ENCODE data around the gene POPDC2.

DNA sequence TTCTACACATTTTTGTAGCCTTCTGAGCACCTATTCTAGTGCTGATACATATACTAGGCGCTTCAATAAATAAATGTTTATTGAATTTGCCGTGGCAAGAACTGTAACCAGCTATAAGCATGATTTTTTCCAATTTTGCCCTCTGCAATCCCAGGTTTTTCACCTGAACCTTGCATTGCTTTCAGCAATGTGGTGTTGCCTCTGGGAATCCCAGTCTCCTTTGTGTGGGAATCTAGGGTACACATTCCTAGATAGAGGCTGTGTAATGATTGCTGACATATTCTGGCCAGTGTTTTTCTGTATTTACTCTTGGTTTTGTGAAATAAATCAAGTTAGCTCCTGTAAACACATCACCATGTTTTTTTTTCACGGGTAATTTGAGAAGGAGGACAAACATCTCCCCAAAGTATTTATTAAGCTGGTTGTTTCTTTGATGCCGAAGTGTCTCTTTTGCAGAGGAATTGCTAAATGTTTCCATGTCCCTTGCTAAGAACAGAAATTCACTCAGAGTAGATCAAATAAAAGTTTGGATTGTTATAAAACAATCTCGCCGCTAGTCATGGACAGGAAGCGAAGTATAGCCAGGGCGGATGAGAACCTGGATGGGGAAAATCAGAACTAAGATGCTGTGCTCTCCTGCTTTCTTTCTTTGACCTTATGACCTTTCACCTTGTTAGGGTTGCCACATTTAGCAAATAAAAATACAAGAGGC, 43.6 kb upstream of the POPDC2 start:
- TF ChIP-seq ESRRG (CRISPR knock-in tag; IDR thresholded peaks at IDR 0.05) (no peak), POU6F1 (CRISPR knock-in tag; IDR thresholded peaks at IDR 0.05; ENCODE audit: borderline replicate concordance, low read depth) (no peak), TCF4 (CRISPR knock-in tag; IDR thresholded peaks at IDR 0.05; ENCODE audit: borderline replicate concordance) (no peak)
- TF ChIP-seq, protein P1, sequence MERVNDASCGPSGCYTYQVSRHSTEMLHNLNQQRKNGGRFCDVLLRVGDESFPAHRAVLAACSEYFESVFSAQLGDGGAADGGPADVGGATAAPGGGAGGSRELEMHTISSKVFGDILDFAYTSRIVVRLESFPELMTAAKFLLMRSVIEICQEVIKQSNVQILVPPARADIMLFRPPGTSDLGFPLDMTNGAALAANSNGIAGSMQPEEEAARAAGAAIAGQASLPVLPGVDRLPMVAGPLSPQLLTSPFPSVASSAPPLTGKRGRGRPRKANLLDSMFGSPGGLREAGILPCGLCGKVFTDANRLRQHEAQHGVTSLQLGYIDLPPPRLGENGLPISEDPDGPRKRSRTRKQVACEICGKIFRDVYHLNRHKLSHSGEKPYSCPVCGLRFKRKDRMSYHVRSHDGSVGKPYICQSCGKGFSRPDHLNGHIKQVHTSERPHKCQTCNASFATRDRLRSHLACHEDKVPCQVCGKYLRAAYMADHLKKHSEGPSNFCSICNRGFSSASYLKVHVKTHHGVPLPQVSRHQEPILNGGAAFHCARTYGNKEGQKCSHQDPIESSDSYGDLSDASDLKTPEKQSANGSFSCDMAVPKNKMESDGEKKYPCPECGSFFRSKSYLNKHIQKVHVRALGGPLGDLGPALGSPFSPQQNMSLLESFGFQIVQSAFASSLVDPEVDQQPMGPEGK (CRISPR knock-in tag; IDR thresholded peaks at IDR 0.05; ENCODE audit: borderline replicate concordance) = no peak
